DND-41 (cell line): ENCODE measurements around the gene RBM43.

Experiments
- EZH2 ChIP-seq: IDR thresholded peaks from 3 replicates; pipeline ENCODE4 v1.6.1; 2012; ENCODE audit warnings: borderline replicate concordance, low read depth, mild to moderate bottlenecking, moderate library complexity, low read length, inconsistent platforms; ENCODE audit not compliant: severe bottlenecking
- TF ChIP-seq, protein P1 (sequence below): IDR thresholded peaks from 2 replicates; pipeline ENCODE4 v1.5.1; 2012; ENCODE audit warnings: borderline replicate concordance, low read length, moderate library complexity, mild to moderate bottlenecking; ENCODE audit not compliant: poor library complexity, severe bottlenecking; ENCODE audit errors: extremely low read depth

DNA sequence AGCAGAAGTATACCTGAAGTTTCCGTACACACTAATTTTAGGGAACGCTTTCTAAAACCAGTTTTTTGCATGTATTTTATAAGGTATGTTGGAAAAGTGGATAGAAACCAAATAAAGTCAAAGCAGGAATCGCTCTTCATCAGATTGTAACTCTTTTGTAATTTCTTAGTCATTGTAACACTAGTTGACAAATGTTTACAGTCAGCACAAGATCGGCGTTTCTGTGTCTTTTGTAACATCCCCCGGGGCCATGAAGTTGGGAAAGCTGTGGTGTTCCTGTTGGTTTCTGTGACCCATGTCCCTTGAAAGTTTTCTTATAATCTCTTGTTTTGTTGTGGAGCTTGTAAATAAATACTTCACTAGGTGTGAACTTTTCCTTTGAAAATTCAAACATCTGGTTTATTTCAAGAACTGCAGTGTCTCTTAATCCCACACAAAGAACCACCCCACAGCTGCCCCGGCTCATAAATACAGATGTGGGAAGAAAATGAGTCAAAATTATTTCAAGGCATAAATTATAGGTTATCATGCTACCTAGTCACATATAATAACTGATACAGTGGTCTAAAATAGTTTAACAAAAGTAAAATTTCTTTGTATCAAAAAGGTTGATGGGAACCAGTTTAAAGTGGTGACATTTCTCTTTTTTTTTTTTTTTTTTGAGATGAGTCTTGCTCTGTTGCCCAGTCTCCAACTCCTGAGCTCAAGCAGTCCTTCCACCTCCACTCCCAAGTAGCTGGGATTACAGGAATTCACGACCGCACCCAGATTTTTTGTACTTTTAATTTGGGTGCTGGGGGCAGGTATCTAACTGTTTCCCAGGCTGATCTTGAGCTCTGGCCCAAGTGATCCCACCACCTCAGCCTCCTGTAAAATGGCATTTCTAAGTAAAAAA lies 28.6 kb upstream of the RBM43 start:
- TF ChIP-seq, protein P1, sequence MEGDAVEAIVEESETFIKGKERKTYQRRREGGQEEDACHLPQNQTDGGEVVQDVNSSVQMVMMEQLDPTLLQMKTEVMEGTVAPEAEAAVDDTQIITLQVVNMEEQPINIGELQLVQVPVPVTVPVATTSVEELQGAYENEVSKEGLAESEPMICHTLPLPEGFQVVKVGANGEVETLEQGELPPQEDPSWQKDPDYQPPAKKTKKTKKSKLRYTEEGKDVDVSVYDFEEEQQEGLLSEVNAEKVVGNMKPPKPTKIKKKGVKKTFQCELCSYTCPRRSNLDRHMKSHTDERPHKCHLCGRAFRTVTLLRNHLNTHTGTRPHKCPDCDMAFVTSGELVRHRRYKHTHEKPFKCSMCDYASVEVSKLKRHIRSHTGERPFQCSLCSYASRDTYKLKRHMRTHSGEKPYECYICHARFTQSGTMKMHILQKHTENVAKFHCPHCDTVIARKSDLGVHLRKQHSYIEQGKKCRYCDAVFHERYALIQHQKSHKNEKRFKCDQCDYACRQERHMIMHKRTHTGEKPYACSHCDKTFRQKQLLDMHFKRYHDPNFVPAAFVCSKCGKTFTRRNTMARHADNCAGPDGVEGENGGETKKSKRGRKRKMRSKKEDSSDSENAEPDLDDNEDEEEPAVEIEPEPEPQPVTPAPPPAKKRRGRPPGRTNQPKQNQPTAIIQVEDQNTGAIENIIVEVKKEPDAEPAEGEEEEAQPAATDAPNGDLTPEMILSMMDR: no peak
- no peak for TF ChIP-seq EZH2
